Measurements from ENCODE around the gene GPX4.

DNA sequence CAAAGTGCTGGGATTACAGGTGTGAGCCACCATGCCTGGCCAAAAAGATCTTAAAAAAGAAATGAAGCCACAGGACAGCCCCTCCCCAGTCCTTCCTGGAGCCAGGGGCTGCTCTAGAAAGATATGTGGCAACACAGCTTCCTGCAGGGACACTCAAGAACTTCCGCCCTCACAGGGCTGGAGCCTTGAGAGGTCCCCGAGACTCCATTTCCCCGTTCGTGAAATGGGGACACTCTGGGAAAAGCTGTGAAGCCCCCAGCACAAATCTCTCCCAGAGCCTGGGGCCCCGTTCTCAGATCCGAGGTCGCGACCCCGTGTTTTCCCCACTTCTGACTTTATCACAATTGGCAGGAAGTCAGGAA, 2.5 kb upstream of the GPX4 start:
- TF ChIP-seq, protein P1, sequence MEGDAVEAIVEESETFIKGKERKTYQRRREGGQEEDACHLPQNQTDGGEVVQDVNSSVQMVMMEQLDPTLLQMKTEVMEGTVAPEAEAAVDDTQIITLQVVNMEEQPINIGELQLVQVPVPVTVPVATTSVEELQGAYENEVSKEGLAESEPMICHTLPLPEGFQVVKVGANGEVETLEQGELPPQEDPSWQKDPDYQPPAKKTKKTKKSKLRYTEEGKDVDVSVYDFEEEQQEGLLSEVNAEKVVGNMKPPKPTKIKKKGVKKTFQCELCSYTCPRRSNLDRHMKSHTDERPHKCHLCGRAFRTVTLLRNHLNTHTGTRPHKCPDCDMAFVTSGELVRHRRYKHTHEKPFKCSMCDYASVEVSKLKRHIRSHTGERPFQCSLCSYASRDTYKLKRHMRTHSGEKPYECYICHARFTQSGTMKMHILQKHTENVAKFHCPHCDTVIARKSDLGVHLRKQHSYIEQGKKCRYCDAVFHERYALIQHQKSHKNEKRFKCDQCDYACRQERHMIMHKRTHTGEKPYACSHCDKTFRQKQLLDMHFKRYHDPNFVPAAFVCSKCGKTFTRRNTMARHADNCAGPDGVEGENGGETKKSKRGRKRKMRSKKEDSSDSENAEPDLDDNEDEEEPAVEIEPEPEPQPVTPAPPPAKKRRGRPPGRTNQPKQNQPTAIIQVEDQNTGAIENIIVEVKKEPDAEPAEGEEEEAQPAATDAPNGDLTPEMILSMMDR (conservative IDR thresholded peaks at IDR 0.05; ENCODE audit: low read length) = no peak
- no peak for TF ChIP-seq EZH2phosphoT487 (IDR thresholded peaks at IDR 0.05; ENCODE audit: borderline replicate concordance)
